KMS-11 (cell line): ENCODE data around the gene HS2ST1.

Source experiments
- H2AFZ ChIP-seq: fragments of 200-600 bp; sonication (generic); 2 replicates; pipeline ENCODE4 v1.6.1; 2016; ENCODE audit warnings: antibody characterized with exemption, mixed run types, low read depth
- H3K27ac ChIP-seq: fragments of 200-600 bp; sonication (generic); 2 replicates; pipeline ENCODE4 v1.6.1; 2016; ENCODE audit warnings: mild to moderate bottlenecking, mixed run types
- H3K27me3 ChIP-seq: fragments of 200-600 bp; sonication (generic); 2 replicates; pipeline ENCODE4 v1.6.1; 2017; ENCODE audit warnings: mild to moderate bottlenecking, low read depth, mixed run types, moderate library complexity; ENCODE audit not compliant: insufficient read depth
- H3K36me3 ChIP-seq: fragments of 200-600 bp; sonication (generic); 2 replicates; pipeline ENCODE4 v1.6.1; 2017; ENCODE audit warnings: mild to moderate bottlenecking, mixed run types; ENCODE audit not compliant: insufficient read depth
- H3K4me1 ChIP-seq: fragments of 200-600 bp; sonication (generic); 2 replicates; pipeline ENCODE4 v1.6.1; 2016; ENCODE audit warnings: mild to moderate bottlenecking, low read depth, mixed run types; ENCODE audit not compliant: poor library complexity, severe bottlenecking
- H3K4me2 ChIP-seq: fragments of 200-600 bp; sonication (generic); 2 replicates; pipeline ENCODE4 v1.7.0; 2016; ENCODE audit warnings: mild to moderate bottlenecking, mixed run types
- H3K4me3 ChIP-seq: fragments of 200-600 bp; sonication (generic); IDR thresholded peaks from 2 replicates; pipeline ENCODE4 v1.6.1; 2017; ENCODE audit warnings: low read depth, low read length, mixed read lengths; ENCODE audit not compliant: insufficient read depth
- H3K79me2 ChIP-seq: fragments of 200-600 bp; sonication (generic); 2 replicates; pipeline ENCODE4 v1.6.1; 2016; ENCODE audit warnings: low read depth, mixed run types; ENCODE audit not compliant: insufficient read depth
- H3K9ac ChIP-seq: fragments of 200-600 bp; sonication (generic); 2 replicates; pipeline ENCODE4 v1.6.1; 2016; ENCODE audit warnings: mild to moderate bottlenecking, mixed run types
- H4K20me1 ChIP-seq: fragments of 200-600 bp; sonication (generic); 2 replicates; pipeline ENCODE4 v1.6.1; 2016; ENCODE audit warnings: mild to moderate bottlenecking, mixed run types; ENCODE audit not compliant: insufficient read depth
- TF ChIP-seq, protein P1 (sequence below): fragments of 200-600 bp; sonication (generic); conservative IDR thresholded peaks from 2 replicates; pipeline ENCODE4 v1.6.1; 2017; ENCODE audit warnings: low read depth, mild to moderate bottlenecking, antibody characterized with exemption, low read length, moderate library complexity, mixed read lengths

Gene HS2ST1

DNA sequence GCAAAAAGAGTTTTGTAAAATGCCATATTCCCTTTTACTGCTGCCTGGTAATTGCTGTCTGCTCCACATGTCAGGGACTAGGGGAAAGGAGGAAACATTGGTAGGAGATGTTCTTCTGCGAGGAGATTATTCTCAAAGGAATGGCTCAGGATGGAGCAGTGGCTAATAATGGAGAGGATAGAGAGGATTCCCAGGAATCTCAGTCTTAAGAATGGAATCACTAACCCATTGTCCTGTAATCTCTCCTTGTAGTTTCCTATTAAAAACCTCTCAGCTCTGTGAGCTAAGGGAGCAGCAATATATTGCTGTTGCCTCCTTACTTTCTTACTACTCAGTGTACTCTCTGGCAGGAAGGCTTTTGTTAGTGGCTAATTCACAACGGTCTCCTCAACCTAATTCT is 175.4 kb downstream of the HS2ST1 start:
- H3K4me2 ChIP-seq, result peak overlapping the region; percentile 78
- no peaks in the 10 kb centered on the region for H3K27me3 ChIP-seq
- TF ChIP-seq, protein P1, sequence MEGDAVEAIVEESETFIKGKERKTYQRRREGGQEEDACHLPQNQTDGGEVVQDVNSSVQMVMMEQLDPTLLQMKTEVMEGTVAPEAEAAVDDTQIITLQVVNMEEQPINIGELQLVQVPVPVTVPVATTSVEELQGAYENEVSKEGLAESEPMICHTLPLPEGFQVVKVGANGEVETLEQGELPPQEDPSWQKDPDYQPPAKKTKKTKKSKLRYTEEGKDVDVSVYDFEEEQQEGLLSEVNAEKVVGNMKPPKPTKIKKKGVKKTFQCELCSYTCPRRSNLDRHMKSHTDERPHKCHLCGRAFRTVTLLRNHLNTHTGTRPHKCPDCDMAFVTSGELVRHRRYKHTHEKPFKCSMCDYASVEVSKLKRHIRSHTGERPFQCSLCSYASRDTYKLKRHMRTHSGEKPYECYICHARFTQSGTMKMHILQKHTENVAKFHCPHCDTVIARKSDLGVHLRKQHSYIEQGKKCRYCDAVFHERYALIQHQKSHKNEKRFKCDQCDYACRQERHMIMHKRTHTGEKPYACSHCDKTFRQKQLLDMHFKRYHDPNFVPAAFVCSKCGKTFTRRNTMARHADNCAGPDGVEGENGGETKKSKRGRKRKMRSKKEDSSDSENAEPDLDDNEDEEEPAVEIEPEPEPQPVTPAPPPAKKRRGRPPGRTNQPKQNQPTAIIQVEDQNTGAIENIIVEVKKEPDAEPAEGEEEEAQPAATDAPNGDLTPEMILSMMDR, result no peak
- H4K20me1 ChIP-seq, result no peaks in the 10 kb centered on the region
- H3K27ac ChIP-seq, result peak overlapping the region; percentile 30; the same call in 1 of the 2 replicates
- H3K36me3 ChIP-seq, result no peaks in the 10 kb centered on the region
- H3K79me2 ChIP-seq, result no peaks in the 10 kb centered on the region
- no peak overlapping the region for H2AFZ ChIP-seq
- H3K9ac ChIP-seq, result no peak overlapping the region
- peaks cover 58% of the 10 kb centered on the region for H3K4me1 ChIP-seq
- H3K4me3 ChIP-seq, result peak overlapping the region; percentile 37

- H3K4me3 ChIP-seq, result no peak overlapping the region
- no peak overlapping the region for H3K9ac ChIP-seq
- H3K4me2 ChIP-seq, result no peak overlapping the region; the same call in 1 of the 2 replicates
- peaks cover 45% of the 10 kb centered on the region for H3K4me1 ChIP-seq
- no peak overlapping the region for H3K27ac ChIP-seq
- TF ChIP-seq, protein P1, result no peak
- H3K79me2 ChIP-seq, result no peaks in the 10 kb centered on the region
- H3K27me3 ChIP-seq, result no peaks in the 10 kb centered on the region
- H3K36me3 ChIP-seq, result no peaks in the 10 kb centered on the region
- H4K20me1 ChIP-seq, result no peaks in the 10 kb centered on the region
- no peak overlapping the region for H2AFZ ChIP-seq
Observed at GRCh38 chr1:87091425-87091824, 177.0 kb downstream of the HS2ST1 start.

- peaks cover 34% of the 10 kb centered on the region for H3K4me1 ChIP-seq
- H3K36me3 ChIP-seq, result no peaks in the 10 kb centered on the region
- TF ChIP-seq, protein P1, result no peak
- no peak overlapping the region for H3K4me2 ChIP-seq
- no peak overlapping the region for H3K9ac ChIP-seq
- no peak overlapping the region for H3K27ac ChIP-seq
- no peaks in the 10 kb centered on the region for H3K79me2 ChIP-seq
- H3K4me3 ChIP-seq, result no peak overlapping the region
- no peak overlapping the region for H2AFZ ChIP-seq
- no peaks in the 10 kb centered on the region for H3K27me3 ChIP-seq
- H4K20me1 ChIP-seq, result no peaks in the 10 kb centered on the region
Observed at GRCh38 chr1:87092846-87093245, 178.4 kb downstream of the HS2ST1 start.

GRCh38 chr1:87093286-87093685 is 178.9 kb downstream of the HS2ST1 start:
- H3K36me3 ChIP-seq, result no peaks in the 10 kb centered on the region
- no peak overlapping the region for H2AFZ ChIP-seq
- no peak overlapping the region for H3K4me2 ChIP-seq
- no peak overlapping the region for H3K27ac ChIP-seq
- H3K4me3 ChIP-seq, result no peak overlapping the region
- peaks cover 30% of the 10 kb centered on the region for H3K4me1 ChIP-seq
- TF ChIP-seq, protein P1, result no peak
- no peak overlapping the region for H3K9ac ChIP-seq
- no peaks in the 10 kb centered on the region for H3K79me2 ChIP-seq
- H4K20me1 ChIP-seq, result no peaks in the 10 kb centered on the region
- H3K27me3 ChIP-seq, result no peaks in the 10 kb centered on the region
